Upper lobe of right lung (tissue), 1 donor: ENCODE results near the gene ZNF185. TPM values are rescaled to one million over a fixed set of nuclear protein-coding genes. Genes with fewer than 3 reads are reported as not detected.

ENCODE experiments used
- ATAC-seq: fragments of 200-7000 bp; cut with Tn5 transposase; one replicate; pipeline ENCODE4 v1.9.1; 2020; ENCODE audit warnings: mild to moderate bottlenecking, moderate library complexity
- DNase-seq: peaks from one replicate; pipeline ENCODE4 v3.0.0-alpha.2; 2020
- H3K27ac ChIP-seq: fragments of 200-600 bp; one replicate; pipeline ENCODE4 v1.8.0; 2022
- H3K27me3 ChIP-seq: fragments of 200-600 bp; one replicate; pipeline ENCODE4 v1.8.0; 2022; ENCODE audit warnings: mild to moderate bottlenecking
- H3K36me3 ChIP-seq: fragments of 200-600 bp; one replicate; pipeline ENCODE4 v1.8.0; 2022
- H3K4me1 ChIP-seq: fragments of 200-600 bp; one replicate; pipeline ENCODE4 v1.8.0; 2022
- H3K4me3 ChIP-seq: fragments of 200-600 bp; one replicate; pipeline ENCODE4 v1.8.0; 2022; ENCODE audit warnings: mild to moderate bottlenecking
- H3K9me3 ChIP-seq: fragments of 200-600 bp; one replicate; pipeline ENCODE4 v1.8.0; 2022
- CTCF ChIP-seq: fragments of 200-600 bp; IDR thresholded peaks from one replicate; pipeline ENCODE4 v1.8.0; 2022; ENCODE audit warnings: antibody characterized with exemption
- intact Hi-C: fragments of 100-400 bp; cut with DNase I; formaldehyde crosslinking; loops from one replicate; pipeline ENCODE4 v1.11.0; 2022
- total RNA-seq: library from RNA; stranded (reverse); fragmentation: NEBNext Ultra II Directional; extraction: Animal tissue kit (Norgen Biotek cat#: 25700); gene quantifications from one replicate; pipeline ENCODE4 v1.2.1, GENCODE V29; 2021
- donor health status: DM: no; HTN: yes; CAD: no; lungs with severe emphysema.

Gene ZNF185
- total RNA-seq, 1 donor from 2014 or later: 16.3 TPM

DNA sequence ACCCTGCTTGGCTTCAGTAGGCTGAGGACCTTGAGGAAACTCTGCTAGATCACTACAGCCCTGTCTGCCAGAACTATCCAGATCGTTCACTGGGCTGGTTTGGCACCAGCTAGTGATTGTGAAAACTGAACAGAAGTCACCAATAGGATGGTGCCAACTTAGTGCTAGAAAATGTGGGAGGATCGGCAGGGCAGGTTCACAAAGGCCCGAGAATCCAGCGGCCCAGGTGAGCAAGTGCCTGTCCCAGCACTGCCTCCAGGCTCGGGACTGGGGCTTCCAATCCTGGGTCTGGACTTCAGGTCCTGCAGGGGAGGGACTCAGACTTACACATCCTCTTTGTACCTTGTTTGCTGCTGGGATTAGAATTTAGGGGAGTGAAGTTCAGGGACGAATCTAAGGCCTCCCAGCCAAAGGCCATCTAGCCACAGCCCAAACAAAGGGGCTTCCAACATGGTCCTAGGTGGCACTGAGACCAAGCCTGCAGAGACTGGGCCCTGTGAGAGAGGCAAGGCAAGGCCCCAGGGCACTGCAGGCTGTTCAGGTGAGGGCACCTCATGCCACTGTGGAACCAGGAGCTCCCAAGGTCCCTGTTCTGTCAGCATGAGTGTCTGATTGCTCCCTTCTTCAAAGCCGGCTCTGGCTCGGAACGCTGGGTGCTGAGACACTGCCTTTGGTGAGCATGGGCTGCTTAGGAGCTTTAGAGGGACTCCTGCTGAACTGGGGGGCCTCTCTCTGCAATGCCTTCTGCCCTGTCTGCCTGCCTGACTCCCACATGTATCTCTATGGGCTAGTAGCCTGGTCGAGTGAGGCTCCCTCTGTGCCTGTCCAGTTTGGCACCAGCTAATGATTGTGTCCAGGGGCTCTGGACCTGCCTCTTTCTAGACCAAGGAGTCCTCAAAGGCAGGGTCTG is 20.7 kb upstream of the ZNF185 start:
- Histone ChIP-seq H3K4me1 (no peaks in the 10 kb centered on the region), H3K36me3 (no peaks in the 10 kb centered on the region), H3K9me3 (no peaks in the 10 kb centered on the region), H3K27ac (no peak overlapping the region), H3K27me3 (no peaks in the 10 kb centered on the region), H3K4me3 (no peak overlapping the region)
- DNase-seq: no peak
- ATAC-seq: no peak
- intact Hi-C loops: no loop called here
- TF ChIP-seq CTCF: no peak

- TF ChIP-seq CTCF: no peak
- Histone ChIP-seq H3K36me3 (no peaks in the 10 kb centered on the region), H3K27ac (no peak overlapping the region), H3K4me1 (no peaks in the 10 kb centered on the region), H3K9me3 (no peaks in the 10 kb centered on the region), H3K27me3 (no peaks in the 10 kb centered on the region), H3K4me3 (no peak overlapping the region)
- ATAC-seq (no peak), DNase-seq (no peak)
- intact Hi-C loops: no loop called here
Observed at GRCh38 chrX:152878976-152879755, 18.7 kb upstream of the ZNF185 start.

- no peaks in the 10 kb centered on the region for H3K9me3 ChIP-seq
- intact Hi-C loops: no loop called here
- no peaks in the 10 kb centered on the region for H3K36me3 ChIP-seq
- H3K27ac ChIP-seq: no peak overlapping the region
- H3K4me1 ChIP-seq: no peaks in the 10 kb centered on the region
- TF ChIP-seq CTCF: no peak
- no peaks in the 10 kb centered on the region for H3K27me3 ChIP-seq
- H3K4me3 ChIP-seq: no peak overlapping the region
- ATAC-seq: no peak
- no peak for DNase-seq
Observed at GRCh38 chrX:152881289-152881688, 16.6 kb upstream of the ZNF185 start.

- H3K4me1 ChIP-seq: no peaks in the 10 kb centered on the region
- H3K4me3 ChIP-seq: no peak overlapping the region
- intact Hi-C loops: no loop called here
- TF ChIP-seq CTCF: no peak
- DNase-seq (no peak), ATAC-seq (no peak)
- H3K36me3 ChIP-seq: no peaks in the 10 kb centered on the region
- H3K9me3 ChIP-seq: no peaks in the 10 kb centered on the region
- no peaks in the 10 kb centered on the region for H3K27me3 ChIP-seq
- no peak overlapping the region for H3K27ac ChIP-seq
Observed at GRCh38 chrX:152884171-152884570, 13.7 kb upstream of the ZNF185 start.

DNA sequence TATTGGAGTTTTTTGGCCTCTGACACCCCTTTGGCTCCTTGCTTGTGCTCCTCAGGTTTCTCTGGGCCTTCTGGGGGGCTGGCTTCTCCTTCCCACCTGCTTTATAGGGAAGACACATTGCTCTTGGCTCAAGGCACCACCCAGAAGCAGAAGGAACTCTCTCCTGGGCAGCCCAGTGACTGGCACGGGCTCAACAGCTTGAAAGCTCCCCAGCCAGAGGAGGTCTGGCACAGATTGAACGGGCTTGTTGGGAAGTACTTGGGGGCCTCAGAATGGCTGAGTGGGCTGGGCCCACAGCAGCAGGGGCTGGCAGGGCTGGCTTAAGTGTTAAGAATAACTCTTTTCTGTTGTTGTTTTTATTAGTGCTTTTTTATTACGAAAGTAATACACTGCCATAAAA is 11.2 kb upstream of the ZNF185 start:
- no peak for TF ChIP-seq CTCF
- H3K36me3 ChIP-seq: no peaks in the 10 kb centered on the region
- no peaks in the 10 kb centered on the region for H3K4me1 ChIP-seq
- DNase-seq (no peak), ATAC-seq (no peak)
- no peaks in the 10 kb centered on the region for H3K27me3 ChIP-seq
- H3K9me3 ChIP-seq: no peaks in the 10 kb centered on the region
- no peak overlapping the region for H3K27ac ChIP-seq
- H3K4me3 ChIP-seq: no peak overlapping the region
- intact Hi-C loops: no loop called here
